Measurements from ENCODE around the gene TRHDE. TPM values are rescaled to one million over a fixed set of nuclear protein-coding genes. Genes with fewer than 3 reads are reported as not detected.

Gene TRHDE
- total and polyA plus RNA-seq, 9 of the 15 experiments (the other 6 are each of a cell fraction or from before 2014, with no cell fraction given): 0.03 to 0.29 (median 0.09) TPM

GRCh38 chr12:72547573-72547972, 275.4 kb downstream of the TRHDE start:
- H3K27me3 ChIP-seq (ENCODE audit: control insufficient read depth in 2 of 2, insufficient read depth in 2 of 2, low read length in 2 of 2): no peaks in the 10 kb centered on the region
- no peaks in the 10 kb centered on the region for H3K4me1 ChIP-seq (replicated peaks in 1 of 2; ENCODE audit: control insufficient read depth in 2 of 2, insufficient read depth in 2 of 2, low read length in 2 of 2)
- H3K27ac ChIP-seq (ENCODE audit: extremely low read depth, low read depth, low read length): no peak overlapping the region
- no peak overlapping the region for H3K4me3 ChIP-seq
- ChIA-PET CTCF (ENCODE audit: low intra/inter-chr PET ratio) (no interaction called here), POLR2A (no interaction called here)
- in situ Hi-C loops (cut with MboI): no loop called here
- no peaks in the 10 kb centered on the region for H3K36me3 ChIP-seq (ENCODE audit: control insufficient read depth, insufficient read depth, low read length)
- H3K79me2 ChIP-seq (ENCODE audit: control insufficient read depth, insufficient read depth, low read length): no peaks in the 10 kb centered on the region
- no peaks in the 10 kb centered on the region for H3K9me1 ChIP-seq (ENCODE audit: control insufficient read depth, insufficient read depth, low read length)
- no peak overlapping the region for H2AFZ ChIP-seq (ENCODE audit: low read depth, low read length)
- TF ChIP-seq VEZF1 (CRISPR knock-in tag; IDR thresholded peaks at IDR 0.05) (no peak), HDAC1 (IDR thresholded peaks at IDR 0.05) (no peak), ZNF76 (CRISPR knock-in tag; IDR thresholded peaks at IDR 0.05; ENCODE audit: borderline replicate concordance) (no peak), SAFB2 (IDR thresholded peaks at IDR 0.05; ENCODE audit: borderline replicate concordance, low read depth, low read length, severe bottlenecking) (no peak), ZFP1 (CRISPR knock-in tag; IDR thresholded peaks at IDR 0.05) (no peak), FOXA1 (IDR thresholded peaks at IDR 0.05; ENCODE audit: borderline replicate concordance) (no peak), FUS (optimal IDR thresholded peaks at IDR 0.05; ENCODE audit: low read depth, low read length) (no peak), SAP30 (IDR thresholded peaks at IDR 0.05; ENCODE audit: borderline replicate concordance, insufficient read depth, low read depth, low read length, poor library complexity, severe bottlenecking) (no peak), ZBTB11 (CRISPR knock-in tag; IDR thresholded peaks at IDR 0.05) (no peak), ZNF3 (CRISPR knock-in tag; IDR thresholded peaks at IDR 0.05) (no peak), NR0B1 (IDR thresholded peaks at IDR 0.05; ENCODE audit: partially characterized antibody) (no peak), CLOCK (CRISPR knock-in tag; IDR thresholded peaks at IDR 0.05; ENCODE audit: borderline replicate concordance) (no peak), BCL6 (CRISPR knock-in tag; IDR thresholded peaks at IDR 0.05) (no peak)
- intact Hi-C loops (cut with micrococcal nuclease): no loop called here
- no peak for FAIRE-seq
- ATAC-seq: no peak
- H3K9me3 ChIP-seq (replicated peaks; ENCODE audit: control insufficient read depth, insufficient read depth, low read depth, low read length): 0 out of 2 replicates have a peak, but pooled peaks cover 1% of the 10 kb centered on the region
- no peak for DNase-seq (ENCODE audit: extremely low read depth in 1 of 4, low spot score in 3 of 4)
- no peak overlapping the region for H3K4me2 ChIP-seq (ENCODE audit: insufficient read depth, low read length)
- no peaks in the 10 kb centered on the region for H4K20me1 ChIP-seq (replicated peaks; ENCODE audit: control insufficient read depth, insufficient read depth, low read length)
- BruUV-seq (replicated peaks): no TSS peak
- H3K9ac ChIP-seq (ENCODE audit: insufficient read depth in 1 of 2, low read depth in 2 of 2, low read length in 2 of 2): no peak overlapping the region
